Measurements from ENCODE around the gene RRAGD.
"Not testable (repeated sequence)": the region's sequence is repeated elsewhere in the genome, so short reads cannot be mapped to it uniquely, and the experiment has no call there.

RRAGD gene

DNA sequence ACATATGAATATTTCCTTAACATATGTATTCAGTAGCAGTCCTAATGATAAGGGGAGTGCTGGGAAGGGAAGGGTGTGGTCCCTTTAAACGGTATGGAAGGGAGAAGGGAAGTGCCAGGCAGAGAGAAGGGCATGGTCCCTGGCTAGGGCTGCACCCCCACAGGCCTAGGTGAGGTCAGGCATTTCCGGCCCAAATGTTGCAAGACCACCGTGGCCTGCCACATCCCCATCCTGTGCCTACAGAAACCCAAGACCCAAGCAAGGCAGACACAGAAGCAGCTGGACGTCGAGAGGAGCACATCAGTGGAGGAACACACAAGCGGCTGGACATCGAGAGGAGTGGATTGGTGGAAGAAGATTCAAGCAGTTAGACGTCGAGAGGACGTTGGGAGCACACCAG lies 5.9 kb downstream of the RRAGD start:
- DNase-seq (ENCODE audit: low read depth, low spot score), result no peak
- H3K4me3 ChIP-seq (ENCODE audit: low read depth, low read length), result no peak overlapping the region
- TF ChIP-seq, protein P1, sequence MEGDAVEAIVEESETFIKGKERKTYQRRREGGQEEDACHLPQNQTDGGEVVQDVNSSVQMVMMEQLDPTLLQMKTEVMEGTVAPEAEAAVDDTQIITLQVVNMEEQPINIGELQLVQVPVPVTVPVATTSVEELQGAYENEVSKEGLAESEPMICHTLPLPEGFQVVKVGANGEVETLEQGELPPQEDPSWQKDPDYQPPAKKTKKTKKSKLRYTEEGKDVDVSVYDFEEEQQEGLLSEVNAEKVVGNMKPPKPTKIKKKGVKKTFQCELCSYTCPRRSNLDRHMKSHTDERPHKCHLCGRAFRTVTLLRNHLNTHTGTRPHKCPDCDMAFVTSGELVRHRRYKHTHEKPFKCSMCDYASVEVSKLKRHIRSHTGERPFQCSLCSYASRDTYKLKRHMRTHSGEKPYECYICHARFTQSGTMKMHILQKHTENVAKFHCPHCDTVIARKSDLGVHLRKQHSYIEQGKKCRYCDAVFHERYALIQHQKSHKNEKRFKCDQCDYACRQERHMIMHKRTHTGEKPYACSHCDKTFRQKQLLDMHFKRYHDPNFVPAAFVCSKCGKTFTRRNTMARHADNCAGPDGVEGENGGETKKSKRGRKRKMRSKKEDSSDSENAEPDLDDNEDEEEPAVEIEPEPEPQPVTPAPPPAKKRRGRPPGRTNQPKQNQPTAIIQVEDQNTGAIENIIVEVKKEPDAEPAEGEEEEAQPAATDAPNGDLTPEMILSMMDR (IDR thresholded peaks at IDR 0.05; ENCODE audit: low read depth, low read length), result no peak
- in situ Hi-C loops (cut with HindIII; ENCODE audit: low sequenced_read_pairs), result no loop called here

DNA sequence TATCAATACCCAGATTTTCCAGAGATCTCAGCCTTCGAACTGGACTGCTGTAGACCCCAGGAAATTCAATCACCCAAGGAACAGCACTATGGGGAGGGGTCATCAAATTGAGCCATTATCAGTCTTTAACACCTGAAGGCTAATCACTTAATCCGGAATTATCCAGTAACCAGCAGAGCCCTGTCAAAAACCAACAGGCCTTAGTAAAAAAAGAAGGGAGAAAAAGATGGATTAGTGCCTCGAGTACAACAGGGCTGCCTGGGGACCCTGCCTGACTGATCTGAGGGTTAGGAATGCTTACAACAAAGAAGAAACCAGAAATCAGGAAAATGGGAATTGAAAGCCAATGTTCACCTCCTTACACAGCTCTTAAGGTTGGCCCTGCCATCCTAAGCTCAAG lies 7.6 kb downstream of the RRAGD start:
- in situ Hi-C loops (cut with HindIII; ENCODE audit: low sequenced_read_pairs), result no loop called here
- H3K4me3 ChIP-seq (ENCODE audit: low read depth, low read length), result no peak overlapping the region
- no peak for DNase-seq (ENCODE audit: low read depth, low spot score)
- TF ChIP-seq, protein P1 (IDR thresholded peaks at IDR 0.05; ENCODE audit: low read depth, low read length), result no peak

DNA sequence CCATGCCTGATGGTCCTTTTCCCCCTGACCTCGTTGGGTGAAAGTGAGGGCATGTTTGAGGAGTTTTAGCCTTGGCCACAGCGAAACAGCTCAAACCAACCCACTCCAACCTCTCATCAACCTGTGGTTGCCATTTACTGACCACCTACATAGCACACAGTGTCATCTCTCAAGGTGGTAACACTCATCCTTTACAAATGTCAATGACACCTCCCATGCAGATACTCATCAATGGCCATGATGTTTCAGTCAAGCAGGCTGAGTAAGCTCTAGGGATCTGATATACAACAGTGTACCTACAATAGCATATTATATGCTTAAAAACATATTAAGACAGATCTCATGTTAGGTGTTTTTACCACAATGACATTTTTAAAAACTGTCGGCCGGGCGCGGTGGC lies 9.3 kb downstream of the RRAGD start:
- TF ChIP-seq, protein P1 (IDR thresholded peaks at IDR 0.05; ENCODE audit: low read depth, low read length), result no peak
- H3K4me3 ChIP-seq (ENCODE audit: low read depth, low read length), result no peak overlapping the region
- in situ Hi-C loops (cut with HindIII; ENCODE audit: low sequenced_read_pairs), result no loop called here
- DNase-seq (ENCODE audit: low read depth, low spot score), result no peak

DNA sequence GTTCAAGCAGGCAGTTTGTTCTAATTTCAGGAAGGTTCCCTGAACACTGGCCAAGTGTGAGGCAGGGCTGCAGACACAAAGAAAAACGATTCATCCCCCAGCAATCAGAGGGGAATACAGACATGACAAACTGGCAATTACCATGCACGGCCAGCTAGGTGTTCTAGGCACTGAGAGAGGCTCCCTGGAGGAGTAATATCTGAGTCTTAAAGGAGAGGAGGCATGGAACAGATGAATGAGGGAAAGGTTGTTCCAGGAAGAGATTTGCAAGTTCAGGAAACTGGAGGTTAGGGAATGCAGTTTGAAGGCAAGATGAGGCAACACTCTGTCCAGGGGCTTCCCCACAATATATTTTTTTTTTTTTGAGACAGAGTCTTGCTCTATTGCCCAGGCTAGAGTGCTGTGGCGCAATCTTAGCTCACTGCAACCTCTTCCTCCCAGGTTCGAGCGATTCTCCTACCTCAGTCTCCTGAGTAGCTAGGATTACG lies 11.1 kb downstream of the RRAGD start:
- TF ChIP-seq, protein P1 (IDR thresholded peaks at IDR 0.05; ENCODE audit: low read depth, low read length), result no peak
- in situ Hi-C loops (cut with HindIII; ENCODE audit: low sequenced_read_pairs), result no loop called here
- DNase-seq (ENCODE audit: low read depth, low spot score), result no peak
- H3K4me3 ChIP-seq (ENCODE audit: low read depth, low read length), result no peak overlapping the region

DNA sequence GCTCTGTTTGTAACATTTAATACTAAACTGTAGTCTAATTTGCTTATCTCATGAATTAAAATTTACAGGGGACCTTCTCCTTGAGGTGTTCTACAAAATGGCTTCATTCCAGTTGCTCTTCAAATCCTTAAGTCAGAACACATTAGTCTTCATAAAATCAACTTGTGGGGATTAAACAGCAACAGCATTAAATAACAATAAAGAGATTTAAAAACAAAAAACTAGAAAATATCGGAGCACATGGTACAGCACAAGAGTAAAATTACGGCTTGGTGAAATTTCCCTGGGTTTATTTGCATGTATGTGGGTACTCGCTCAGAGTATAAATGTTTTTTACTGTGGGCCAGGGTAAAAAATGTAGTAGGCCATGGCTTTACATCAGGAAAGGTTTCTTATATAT lies 12.0 kb downstream of the RRAGD start:
- in situ Hi-C loops (cut with HindIII; ENCODE audit: low sequenced_read_pairs), result no loop called here
- H3K4me3 ChIP-seq (ENCODE audit: low read depth, low read length), result no peak overlapping the region
- TF ChIP-seq, protein P1 (IDR thresholded peaks at IDR 0.05; ENCODE audit: low read depth, low read length), result no peak
- no peak for DNase-seq (ENCODE audit: low read depth, low spot score)

DNA sequence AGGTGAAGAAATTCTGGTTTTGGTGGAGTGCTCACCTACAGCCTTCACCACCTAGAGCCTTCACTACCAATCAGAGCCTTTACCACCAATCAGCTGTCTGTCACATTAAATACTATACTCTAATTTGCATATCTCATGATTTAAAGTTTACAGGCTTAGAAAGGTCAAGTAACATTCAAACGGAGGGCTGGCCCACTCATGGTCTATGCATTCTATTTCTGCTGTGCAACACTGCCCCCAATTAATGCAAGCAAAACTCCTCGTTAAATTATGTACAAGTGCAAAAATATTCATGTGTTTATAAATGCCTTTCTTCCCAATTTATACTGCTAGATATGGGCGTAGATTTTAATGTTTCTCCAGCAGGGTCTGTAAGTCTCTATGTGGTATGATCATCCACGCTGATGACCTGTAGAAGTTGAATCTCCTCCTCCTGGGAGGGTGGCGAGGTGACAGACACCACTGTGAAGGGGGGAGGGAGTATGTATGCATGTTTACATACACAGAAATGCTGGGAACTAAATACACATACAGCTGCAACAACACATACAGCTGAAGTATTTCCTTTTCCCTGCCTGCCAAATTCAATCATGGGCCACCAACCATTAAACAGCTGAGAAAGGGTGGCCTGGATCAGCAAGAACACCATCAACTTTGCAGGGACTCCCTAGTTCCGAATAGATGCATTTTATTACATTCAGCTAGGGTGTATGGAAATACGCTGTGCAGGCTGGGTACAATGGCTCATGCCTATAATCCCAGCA lies 13.1 kb downstream of the RRAGD start:
- no peak for DNase-seq (ENCODE audit: low read depth, low spot score)
- H3K4me3 ChIP-seq (ENCODE audit: low read depth, low read length), result no peak overlapping the region
- in situ Hi-C loops (cut with HindIII; ENCODE audit: low sequenced_read_pairs), result no loop called here
- TF ChIP-seq, protein P1 (IDR thresholded peaks at IDR 0.05; ENCODE audit: low read depth, low read length), result no peak

DNA sequence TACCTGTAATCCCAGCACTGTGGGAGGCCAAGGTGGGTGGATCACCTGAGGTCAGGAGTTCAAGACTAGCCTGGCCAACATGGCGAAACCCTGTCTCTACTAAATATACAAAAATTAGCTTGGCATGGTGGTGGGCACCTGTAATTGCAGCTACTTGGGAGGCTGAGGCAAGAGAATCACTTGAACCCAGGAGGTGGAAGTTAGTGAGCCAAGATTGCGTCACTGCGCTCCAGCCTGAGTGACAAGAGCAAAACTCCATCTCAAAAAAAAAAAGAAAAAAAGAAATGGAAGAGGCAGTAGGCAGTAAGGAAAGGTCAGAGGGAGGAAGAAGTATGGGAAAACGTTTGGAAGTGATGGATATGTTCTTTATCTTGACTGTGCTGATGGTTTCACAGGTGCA lies 14.2 kb downstream of the RRAGD start:
- in situ Hi-C loops (cut with HindIII; ENCODE audit: low sequenced_read_pairs); DNase-seq (ENCODE audit: low read depth, low spot score); H3K4me3 ChIP-seq (ENCODE audit: low read depth, low read length): not testable (repeated sequence)

Data from astrocyte of the spinal cord (primary cell).